SK-N-SH treated with all-trans-retinoic acid at 6 μM for 48 hours (cell line): ENCODE data around the gene NADK.
"Not testable (repeated sequence)": the region's sequence is repeated elsewhere in the genome, so short reads cannot be mapped to it uniquely, and the experiment has no call there.

ENCODE experiments used
- ATAC-seq: fragments of 200-7000 bp; cut with Tn5 transposase; 3 replicates; pipeline ENCODE4 v1.9.1; 2020; ENCODE audit warnings: mild to moderate bottlenecking, moderate library complexity
- ARNTL ChIP-seq: fragments of 450-650 bp; formaldehyde crosslinking; IDR thresholded peaks from 2 replicates; pipeline ENCODE4 v1.5.0; 2020; ENCODE audit warnings: low read depth, mild to moderate bottlenecking, moderate library complexity, borderline replicate concordance
- BACH2 ChIP-seq: fragments of 250-450 bp; sonication (Bioruptor Pico); IDR thresholded peaks from 2 replicates; pipeline ENCODE4 v1.9.0; 2021; ENCODE audit warnings: mild to moderate bottlenecking, borderline replicate concordance
- ESRRG ChIP-seq: fragments of 250-450 bp; sonication (Bioruptor Pico); IDR thresholded peaks from 2 replicates; pipeline ENCODE4 v1.6.1; 2021; ENCODE audit warnings: mild to moderate bottlenecking
- GLIS3 ChIP-seq: fragments of 250-450 bp; sonication (Bioruptor Pico); IDR thresholded peaks from 2 replicates; pipeline ENCODE4 v1.5.0; 2020; ENCODE audit warnings: mild to moderate bottlenecking, moderate library complexity
- ISL1 ChIP-seq: fragments of 250-450 bp; sonication (Bioruptor Pico); IDR thresholded peaks from 2 replicates; pipeline ENCODE4 v2.1.2; 2022; ENCODE audit warnings: mild to moderate bottlenecking, moderate library complexity
- OSR1 ChIP-seq: fragments of 250-450 bp; sonication (Bioruptor Pico); IDR thresholded peaks from 2 replicates; pipeline ENCODE4 v1.8.0; 2022; ENCODE audit warnings: moderate library complexity, mild to moderate bottlenecking, inconsistent platforms
- RARB ChIP-seq: fragments of 250-450 bp; sonication (Bioruptor Pico); IDR thresholded peaks from 2 replicates; pipeline ENCODE4 v1.8.0; 2021; ENCODE audit warnings: mild to moderate bottlenecking, moderate library complexity
- TCF4 ChIP-seq: fragments of 250-450 bp; sonication (Bioruptor Pico); IDR thresholded peaks from 2 replicates; pipeline ENCODE4 v1.8.0; 2021; ENCODE audit warnings: mild to moderate bottlenecking, moderate library complexity, borderline replicate concordance
- TOX ChIP-seq: fragments of 250-450 bp; sonication (Bioruptor Pico); IDR thresholded peaks from 2 replicates; pipeline ENCODE4 v1.8.0; 2021; ENCODE audit warnings: mild to moderate bottlenecking, moderate library complexity, borderline replicate concordance
- ZC3H10 ChIP-seq: fragments of 250-450 bp; sonication (Bioruptor Pico); IDR thresholded peaks from 2 replicates; pipeline ENCODE4 v1.5.1; 2021; ENCODE audit warnings: mild to moderate bottlenecking, moderate library complexity
- ZFP3 ChIP-seq: fragments of 250-450 bp; sonication (Bioruptor Pico); IDR thresholded peaks from 2 replicates; pipeline ENCODE4 v1.5.0; 2020; ENCODE audit warnings: mild to moderate bottlenecking, moderate library complexity
- ZNF565 ChIP-seq: fragments of 450-650 bp; formaldehyde crosslinking; conservative IDR thresholded peaks from 2 replicates; pipeline ENCODE4 v1.5.0; 2020; ENCODE audit warnings: low read depth, mild to moderate bottlenecking, moderate library complexity
- ZNF70 ChIP-seq: fragments of 450-650 bp; formaldehyde crosslinking; IDR thresholded peaks from 2 replicates; pipeline ENCODE4 v1.5.0; 2020; ENCODE audit warnings: mild to moderate bottlenecking, moderate library complexity
- ZNF8 ChIP-seq: fragments of 450-650 bp; formaldehyde crosslinking; IDR thresholded peaks from 2 replicates; pipeline ENCODE4 v1.5.0; 2020; ENCODE audit warnings: mild to moderate bottlenecking, moderate library complexity
- TF ChIP-seq, protein P1 (sequence below): fragments of 250-450 bp; sonication (Bioruptor Pico); IDR thresholded peaks from 2 replicates; pipeline ENCODE4 v1.5.0; 2020; ENCODE audit warnings: mild to moderate bottlenecking, moderate library complexity
- TF ChIP-seq, protein P2 (sequence below): fragments of 250-450 bp; sonication (Bioruptor Pico); IDR thresholded peaks from 2 replicates; pipeline ENCODE4 v1.5.1; 2020; ENCODE audit warnings: low read depth, mild to moderate bottlenecking, moderate library complexity
- TF ChIP-seq, protein P3 (sequence below): fragments of 250-450 bp; sonication (Bioruptor Pico); IDR thresholded peaks from 2 replicates; pipeline ENCODE4 v1.8.0; 2021; ENCODE audit warnings: low read depth, mild to moderate bottlenecking, moderate library complexity, borderline replicate concordance
- TF ChIP-seq, protein P4 (sequence below): fragments of 250-450 bp; sonication (Bioruptor Pico); IDR thresholded peaks from 2 replicates; pipeline ENCODE4 v1.5.1; 2021; ENCODE audit warnings: mild to moderate bottlenecking, moderate library complexity
- TF ChIP-seq, protein P5 (sequence below): fragments of 250-450 bp; sonication (Bioruptor Pico); IDR thresholded peaks from 2 replicates; pipeline ENCODE4 v1.8.0; 2020; ENCODE audit warnings: mild to moderate bottlenecking, moderate library complexity, borderline replicate concordance

The NADK gene

DNA sequence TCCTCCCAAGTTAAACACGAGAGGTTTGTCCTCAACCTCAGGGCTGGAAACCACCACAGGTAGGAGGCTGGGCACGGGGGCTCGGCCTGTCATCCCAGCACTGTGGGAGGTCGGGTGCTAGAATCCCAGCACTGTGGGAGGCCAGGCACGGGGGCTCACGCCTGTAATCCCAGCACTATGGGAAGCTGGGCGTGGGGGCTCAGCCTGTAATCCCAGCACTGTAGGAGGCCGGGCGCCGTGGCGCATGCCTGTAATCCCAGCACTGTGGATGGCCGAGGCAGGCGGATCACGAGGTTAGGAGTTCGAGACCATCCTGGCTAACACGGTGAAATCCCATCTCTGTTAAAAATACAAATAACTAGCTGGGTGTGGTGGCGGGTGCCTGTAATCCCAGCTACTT, 47.4 kb downstream of the NADK start:
- ATAC-seq, result no peak
- TF ChIP-seq, protein P1, sequence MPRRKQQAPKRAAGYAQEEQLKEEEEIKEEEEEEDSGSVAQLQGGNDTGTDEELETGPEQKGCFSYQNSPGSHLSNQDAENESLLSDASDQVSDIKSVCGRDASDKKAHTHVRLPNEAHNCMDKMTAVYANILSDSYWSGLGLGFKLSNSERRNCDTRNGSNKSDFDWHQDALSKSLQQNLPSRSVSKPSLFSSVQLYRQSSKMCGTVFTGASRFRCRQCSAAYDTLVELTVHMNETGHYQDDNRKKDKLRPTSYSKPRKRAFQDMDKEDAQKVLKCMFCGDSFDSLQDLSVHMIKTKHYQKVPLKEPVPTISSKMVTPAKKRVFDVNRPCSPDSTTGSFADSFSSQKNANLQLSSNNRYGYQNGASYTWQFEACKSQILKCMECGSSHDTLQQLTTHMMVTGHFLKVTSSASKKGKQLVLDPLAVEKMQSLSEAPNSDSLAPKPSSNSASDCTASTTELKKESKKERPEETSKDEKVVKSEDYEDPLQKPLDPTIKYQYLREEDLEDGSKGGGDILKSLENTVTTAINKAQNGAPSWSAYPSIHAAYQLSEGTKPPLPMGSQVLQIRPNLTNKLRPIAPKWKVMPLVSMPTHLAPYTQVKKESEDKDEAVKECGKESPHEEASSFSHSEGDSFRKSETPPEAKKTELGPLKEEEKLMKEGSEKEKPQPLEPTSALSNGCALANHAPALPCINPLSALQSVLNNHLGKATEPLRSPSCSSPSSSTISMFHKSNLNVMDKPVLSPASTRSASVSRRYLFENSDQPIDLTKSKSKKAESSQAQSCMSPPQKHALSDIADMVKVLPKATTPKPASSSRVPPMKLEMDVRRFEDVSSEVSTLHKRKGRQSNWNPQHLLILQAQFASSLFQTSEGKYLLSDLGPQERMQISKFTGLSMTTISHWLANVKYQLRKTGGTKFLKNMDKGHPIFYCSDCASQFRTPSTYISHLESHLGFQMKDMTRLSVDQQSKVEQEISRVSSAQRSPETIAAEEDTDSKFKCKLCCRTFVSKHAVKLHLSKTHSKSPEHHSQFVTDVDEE, result no peak
- TF ChIP-seq, protein P2, sequence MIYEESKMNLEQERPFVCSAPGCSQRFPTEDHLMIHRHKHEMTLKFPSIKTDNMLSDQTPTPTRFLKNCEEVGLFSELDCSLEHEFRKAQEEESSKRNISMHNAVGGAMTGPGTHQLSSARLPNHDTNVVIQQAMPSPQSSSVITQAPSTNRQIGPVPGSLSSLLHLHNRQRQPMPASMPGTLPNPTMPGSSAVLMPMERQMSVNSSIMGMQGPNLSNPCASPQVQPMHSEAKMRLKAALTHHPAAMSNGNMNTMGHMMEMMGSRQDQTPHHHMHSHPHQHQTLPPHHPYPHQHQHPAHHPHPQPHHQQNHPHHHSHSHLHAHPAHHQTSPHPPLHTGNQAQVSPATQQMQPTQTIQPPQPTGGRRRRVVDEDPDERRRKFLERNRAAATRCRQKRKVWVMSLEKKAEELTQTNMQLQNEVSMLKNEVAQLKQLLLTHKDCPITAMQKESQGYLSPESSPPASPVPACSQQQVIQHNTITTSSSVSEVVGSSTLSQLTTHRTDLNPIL (CRISPR knock-in tag), result no peak
- no peak for TF ChIP-seq ISL1 (CRISPR knock-in tag)
- no peak for TF ChIP-seq ZNF8 (CRISPR knock-in tag)
- no peak for TF ChIP-seq BACH2 (CRISPR knock-in tag)
- no peak for TF ChIP-seq GLIS3 (CRISPR knock-in tag)
- no peak for TF ChIP-seq ZNF565
- TF ChIP-seq, protein P3, sequence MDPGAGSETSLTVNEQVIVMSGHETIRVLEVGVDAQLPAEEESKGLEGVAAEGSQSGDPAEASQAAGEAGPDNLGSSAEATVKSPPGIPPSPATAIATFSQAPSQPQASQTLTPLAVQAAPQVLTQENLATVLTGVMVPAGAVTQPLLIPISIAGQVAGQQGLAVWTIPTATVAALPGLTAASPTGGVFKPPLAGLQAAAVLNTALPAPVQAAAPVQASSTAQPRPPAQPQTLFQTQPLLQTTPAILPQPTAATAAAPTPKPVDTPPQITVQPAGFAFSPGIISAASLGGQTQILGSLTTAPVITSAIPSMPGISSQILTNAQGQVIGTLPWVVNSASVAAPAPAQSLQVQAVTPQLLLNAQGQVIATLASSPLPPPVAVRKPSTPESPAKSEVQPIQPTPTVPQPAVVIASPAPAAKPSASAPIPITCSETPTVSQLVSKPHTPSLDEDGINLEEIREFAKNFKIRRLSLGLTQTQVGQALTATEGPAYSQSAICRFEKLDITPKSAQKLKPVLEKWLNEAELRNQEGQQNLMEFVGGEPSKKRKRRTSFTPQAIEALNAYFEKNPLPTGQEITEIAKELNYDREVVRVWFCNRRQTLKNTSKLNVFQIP (CRISPR knock-in tag), result no peak
- no peak for TF ChIP-seq RARB (CRISPR knock-in tag)
- TF ChIP-seq ESRRG (CRISPR knock-in tag), result no peak
- TF ChIP-seq, protein P4, sequence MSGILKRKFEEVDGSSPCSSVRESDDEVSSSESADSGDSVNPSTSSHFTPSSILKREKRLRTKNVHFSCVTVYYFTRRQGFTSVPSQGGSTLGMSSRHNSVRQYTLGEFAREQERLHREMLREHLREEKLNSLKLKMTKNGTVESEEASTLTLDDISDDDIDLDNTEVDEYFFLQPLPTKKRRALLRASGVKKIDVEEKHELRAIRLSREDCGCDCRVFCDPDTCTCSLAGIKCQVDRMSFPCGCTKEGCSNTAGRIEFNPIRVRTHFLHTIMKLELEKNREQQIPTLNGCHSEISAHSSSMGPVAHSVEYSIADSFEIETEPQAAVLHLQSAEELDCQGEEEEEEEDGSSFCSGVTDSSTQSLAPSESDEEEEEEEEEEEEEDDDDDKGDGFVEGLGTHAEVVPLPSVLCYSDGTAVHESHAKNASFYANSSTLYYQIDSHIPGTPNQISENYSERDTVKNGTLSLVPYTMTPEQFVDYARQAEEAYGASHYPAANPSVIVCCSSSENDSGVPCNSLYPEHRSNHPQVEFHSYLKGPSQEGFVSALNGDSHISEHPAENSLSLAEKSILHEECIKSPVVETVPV, result no peak
- TF ChIP-seq ARNTL, result no peak
- no peak for TF ChIP-seq ZNF70 (CRISPR knock-in tag)
- TF ChIP-seq ZC3H10 (CRISPR knock-in tag), result no peak
- TF ChIP-seq, protein P5, sequence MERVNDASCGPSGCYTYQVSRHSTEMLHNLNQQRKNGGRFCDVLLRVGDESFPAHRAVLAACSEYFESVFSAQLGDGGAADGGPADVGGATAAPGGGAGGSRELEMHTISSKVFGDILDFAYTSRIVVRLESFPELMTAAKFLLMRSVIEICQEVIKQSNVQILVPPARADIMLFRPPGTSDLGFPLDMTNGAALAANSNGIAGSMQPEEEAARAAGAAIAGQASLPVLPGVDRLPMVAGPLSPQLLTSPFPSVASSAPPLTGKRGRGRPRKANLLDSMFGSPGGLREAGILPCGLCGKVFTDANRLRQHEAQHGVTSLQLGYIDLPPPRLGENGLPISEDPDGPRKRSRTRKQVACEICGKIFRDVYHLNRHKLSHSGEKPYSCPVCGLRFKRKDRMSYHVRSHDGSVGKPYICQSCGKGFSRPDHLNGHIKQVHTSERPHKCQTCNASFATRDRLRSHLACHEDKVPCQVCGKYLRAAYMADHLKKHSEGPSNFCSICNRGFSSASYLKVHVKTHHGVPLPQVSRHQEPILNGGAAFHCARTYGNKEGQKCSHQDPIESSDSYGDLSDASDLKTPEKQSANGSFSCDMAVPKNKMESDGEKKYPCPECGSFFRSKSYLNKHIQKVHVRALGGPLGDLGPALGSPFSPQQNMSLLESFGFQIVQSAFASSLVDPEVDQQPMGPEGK (CRISPR knock-in tag), result no peak
- no peak for TF ChIP-seq TOX (CRISPR knock-in tag)
- TF ChIP-seq OSR1 (CRISPR knock-in tag), result no peak
- TF ChIP-seq ZFP3 (CRISPR knock-in tag), result no peak
- TF ChIP-seq TCF4 (CRISPR knock-in tag), result no peak

DNA sequence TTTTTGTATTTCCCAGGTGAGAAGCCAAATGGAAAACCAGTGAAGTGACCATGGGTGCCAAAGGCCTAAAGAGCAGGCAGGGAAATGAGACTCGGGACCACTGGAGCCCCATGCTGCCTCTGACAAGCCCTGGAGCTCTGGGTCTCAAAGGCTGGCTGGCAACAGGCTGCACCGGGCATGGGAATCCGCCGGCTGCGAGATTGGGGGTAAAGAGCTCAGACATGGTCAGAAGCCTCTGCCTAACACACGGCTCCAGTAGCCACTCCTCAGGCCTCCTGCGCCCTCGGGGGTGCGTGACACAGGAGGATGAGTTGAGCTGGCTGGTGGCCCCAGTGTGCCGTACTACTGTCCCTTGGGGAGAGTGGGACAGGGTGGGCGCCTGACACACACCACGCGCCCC, 48.0 kb downstream of the NADK start:
- not testable (repeated sequence) for ATAC-seq

DNA sequence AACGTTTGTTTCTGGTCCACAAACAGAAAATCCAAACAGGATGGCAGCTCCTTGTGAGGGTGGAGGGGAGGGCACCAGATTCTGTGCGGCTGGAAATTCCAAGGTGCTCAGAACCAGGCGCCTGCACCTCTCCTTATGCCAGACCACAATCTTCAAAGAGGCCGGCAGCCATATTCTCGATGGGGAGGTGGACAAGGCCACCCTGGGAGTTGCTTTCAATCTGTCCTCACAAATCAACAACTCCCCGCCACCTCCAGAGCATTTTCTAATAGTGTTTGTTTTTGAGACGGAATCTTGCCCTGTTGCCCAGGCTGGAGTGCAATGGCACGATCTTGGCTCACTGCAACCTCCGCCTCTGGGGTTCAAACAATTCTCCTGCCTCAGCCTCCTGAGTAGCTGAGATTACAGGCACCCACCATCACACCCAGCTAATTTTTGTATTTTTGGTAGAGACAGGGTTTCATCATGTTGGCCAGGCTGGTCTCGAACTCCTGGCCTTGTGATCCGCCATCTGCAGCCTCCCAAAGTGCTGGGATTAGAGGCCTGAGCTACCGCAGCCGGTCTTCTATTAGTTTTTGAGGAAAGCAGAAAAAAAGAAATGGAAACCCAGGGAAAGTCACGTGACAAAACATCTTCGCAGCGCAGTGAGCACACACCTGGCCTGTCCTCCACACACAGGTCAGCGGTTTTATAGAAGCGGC, 49.0 kb downstream of the NADK start:
- ATAC-seq, result not testable (repeated sequence)

DNA sequence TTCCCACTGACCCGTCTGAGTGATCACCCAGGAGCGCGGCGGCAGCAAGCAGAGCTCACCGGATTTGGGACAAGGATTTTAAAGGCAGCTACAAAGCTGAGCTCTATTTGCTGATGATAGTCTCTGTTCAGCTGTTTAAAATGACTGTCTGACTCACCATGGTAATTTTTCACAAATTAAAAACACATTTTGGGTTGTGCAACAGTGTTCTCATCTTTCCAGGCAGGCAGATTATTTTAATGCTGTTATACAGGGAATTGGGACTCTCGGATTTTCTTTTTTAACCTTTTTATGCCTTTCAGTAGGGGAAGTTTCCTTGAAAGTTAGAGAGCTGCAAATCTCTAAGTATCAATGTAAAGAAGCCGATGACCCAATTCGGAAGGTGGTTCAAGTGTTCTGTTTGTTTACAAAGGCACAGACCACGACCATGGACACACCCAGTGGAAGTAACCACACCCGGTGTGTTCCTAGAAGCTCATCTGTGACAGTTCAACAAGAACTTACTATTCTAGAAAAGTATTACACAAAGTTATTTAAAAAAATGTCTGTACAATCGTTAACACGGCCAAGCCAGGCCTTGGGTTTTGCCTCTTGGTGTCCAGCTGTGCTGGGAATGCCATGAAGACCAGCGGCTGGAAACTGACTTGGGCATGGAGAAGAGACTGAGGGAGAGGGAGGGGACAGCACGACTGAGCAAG, 49.8 kb downstream of the NADK start:
- ATAC-seq, result peak; percentile 36

DNA sequence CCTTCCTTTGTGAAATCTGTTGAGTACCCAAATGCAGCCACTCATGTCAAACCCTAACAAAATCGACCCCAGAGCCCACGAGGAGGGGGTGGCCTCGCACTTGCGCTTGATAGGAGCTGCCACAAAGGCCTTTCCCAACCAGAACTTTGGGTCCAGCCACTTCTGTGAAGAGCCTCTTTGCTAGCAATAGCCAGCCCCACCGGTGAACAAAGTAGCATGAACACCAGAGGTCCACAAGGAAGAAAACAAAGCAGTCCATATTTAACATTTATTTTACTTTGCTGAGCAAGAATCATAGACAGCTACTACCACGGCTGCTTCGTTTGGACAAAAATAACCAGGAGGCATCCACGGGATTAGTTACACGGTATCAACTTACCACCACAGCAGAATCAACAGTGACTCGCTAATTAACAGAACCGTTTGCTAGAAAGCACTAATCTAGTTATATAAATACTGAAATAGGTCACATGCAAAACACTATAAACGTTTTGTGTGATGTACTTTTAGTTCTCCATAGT, 51.1 kb downstream of the NADK start:
- not testable (repeated sequence) for ATAC-seq

DNA sequence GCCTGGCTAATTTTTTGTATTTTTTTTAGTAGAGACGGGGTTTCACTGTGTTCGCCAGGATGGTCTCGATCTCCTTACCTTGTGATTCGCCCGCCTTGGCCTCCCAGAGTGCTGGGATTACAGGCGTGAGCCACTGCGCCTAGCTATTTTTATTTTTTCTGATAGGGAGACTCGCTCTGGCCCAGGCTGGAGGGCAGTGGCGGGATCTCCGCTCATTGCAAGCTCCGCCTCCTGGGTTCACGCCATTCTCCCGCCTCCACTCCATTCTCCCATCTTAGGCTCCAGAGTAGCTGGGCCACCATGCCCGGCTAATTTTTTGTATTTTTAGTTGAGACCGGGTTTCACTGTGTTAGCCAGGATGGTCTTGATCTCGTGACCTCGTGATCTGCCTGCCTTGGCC, 52.2 kb downstream of the NADK start:
- ATAC-seq, result not testable (repeated sequence)

DNA sequence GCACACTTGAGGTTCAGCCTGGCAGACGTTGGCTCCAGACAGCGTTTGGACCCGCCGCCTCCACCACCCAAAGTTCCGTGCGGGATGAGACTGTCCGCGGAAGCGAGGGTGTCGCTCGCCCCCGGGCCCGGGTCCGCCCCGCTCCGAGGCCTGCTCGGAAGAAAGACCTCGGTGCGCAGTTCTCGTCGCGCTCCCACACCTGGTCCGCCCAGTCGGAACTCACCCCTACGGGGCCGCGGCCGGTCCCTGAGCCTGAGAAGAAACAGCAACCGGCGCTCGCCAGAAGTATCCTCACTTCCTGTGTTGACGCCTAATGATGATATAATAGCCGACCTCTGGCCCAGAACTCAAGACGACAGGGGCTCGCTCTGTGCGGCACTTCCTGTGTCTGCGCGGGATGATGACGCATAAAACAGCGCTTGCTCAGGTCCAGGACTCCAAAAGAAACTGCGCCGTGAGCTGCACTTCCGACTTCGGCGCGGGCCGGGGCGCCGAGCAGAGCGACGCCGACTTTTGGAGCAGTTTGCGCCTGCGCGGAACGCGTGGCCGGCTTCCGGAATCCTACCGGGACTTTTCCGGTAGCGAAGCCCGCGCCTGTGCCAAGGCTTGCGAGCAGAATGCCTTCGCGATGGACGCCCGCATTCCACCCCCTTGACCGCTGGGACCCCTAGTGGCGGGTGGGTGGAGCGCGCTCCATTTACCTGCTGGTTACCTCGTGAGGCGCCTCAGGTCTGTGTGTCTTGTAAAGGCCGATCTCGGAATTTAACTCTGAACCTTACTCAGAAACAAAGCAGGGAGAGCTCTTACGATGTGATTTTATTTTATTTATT, 54.0 kb downstream of the NADK start, which contains the start of gene CDK11A:
TSS of gene CDK11A (minus strand) at position 323 of the 830 bp plus-strand sequence. CDS start 1,539 bp downstream, outside the sequence.
- ATAC-seq, result peak; percentile 95
